SH-SY5Y (cell line): Measurements from ENCODE around the gene ANKDD1A.

ENCODE experiments used
- GATA2 ChIP-seq: IDR thresholded peaks from 2 replicates; pipeline ENCODE4 v1.6.1; 2011; ENCODE audit warnings: mild to moderate bottlenecking, low read depth, low read length
- GATA3 ChIP-seq: IDR thresholded peaks from 2 replicates; pipeline ENCODE4 v1.6.1; 2011; ENCODE audit warnings: low read depth, mild to moderate bottlenecking, low read length, moderate library complexity

DNA sequence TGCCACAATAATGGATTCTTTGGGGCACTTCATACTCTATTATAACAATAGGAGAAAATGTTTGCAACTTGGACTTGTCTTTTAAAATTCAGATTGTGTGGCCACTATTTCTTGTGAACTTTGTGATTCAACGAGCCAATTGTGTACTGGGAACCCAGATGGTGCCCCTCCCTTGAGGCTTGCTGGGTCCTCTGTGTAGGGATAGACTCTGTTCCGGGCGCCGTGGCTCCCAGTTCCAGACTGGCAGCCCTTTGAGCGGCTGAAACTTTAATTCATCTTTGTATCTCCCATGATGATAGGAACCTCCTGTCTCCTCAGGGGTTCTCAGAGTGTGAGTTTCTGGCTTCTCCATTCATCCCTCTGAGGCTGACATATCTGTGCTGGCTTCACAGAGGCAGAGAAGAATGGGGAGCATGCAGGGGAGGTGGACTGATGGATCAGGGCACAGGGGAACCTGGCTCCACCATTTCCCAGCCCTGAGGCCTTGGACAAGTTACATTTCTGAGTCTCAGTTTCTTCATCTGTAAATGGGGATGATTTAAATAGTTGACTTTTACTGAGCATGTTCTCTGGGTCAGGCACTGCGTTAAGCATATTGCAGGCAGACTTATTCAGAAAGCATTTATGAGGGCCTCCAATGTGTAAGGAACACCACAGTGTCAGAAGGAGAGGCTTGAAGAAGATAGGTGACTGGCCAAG, 15.2 kb upstream of the ANKDD1A start:
- TF ChIP-seq GATA3 (no peak), GATA2 (no peak)
